HepG2 (cell line): ENCODE data around the gene ITGA7. TPM values are rescaled to one million over a fixed set of nuclear protein-coding genes. Genes with fewer than 3 reads are reported as not detected.

ENCODE experiments used
- ADNP ChIP-seq: sonication (generic); formaldehyde crosslinking; IDR thresholded peaks from 2 replicates; pipeline ENCODE4 v1.4.0; 2020; ENCODE audit warnings: missing genetic modification reagents
- AFF4 ChIP-seq: sonication (generic); formaldehyde crosslinking; IDR thresholded peaks from 2 replicates; pipeline ENCODE4 v1.4.0; 2020; ENCODE audit warnings: missing genetic modification reagents
- CERS6 ChIP-seq: sonication (generic); formaldehyde crosslinking; IDR thresholded peaks from 2 replicates; pipeline ENCODE4 v1.5.0; 2020; ENCODE audit warnings: missing genetic modification reagents
- HMGXB3 ChIP-seq: sonication (generic); formaldehyde crosslinking; IDR thresholded peaks from 2 replicates; pipeline ENCODE4 v1.4.0; 2020; ENCODE audit warnings: missing genetic modification reagents, borderline replicate concordance
- HOMEZ ChIP-seq: IDR thresholded peaks from 2 replicates; pipeline ENCODE4 v1.6.1; 2016; ENCODE audit warnings: low read depth
- KDM3A ChIP-seq: IDR thresholded peaks from 2 replicates; pipeline ENCODE4 v1.6.1; 2018; ENCODE audit warnings: low read depth, missing compliant biosample characterization
- NCOR1 ChIP-seq: fragments of 200-600 bp; sonication (generic); IDR thresholded peaks from 2 replicates; pipeline ENCODE4 v1.7.0; 2017; ENCODE audit warnings: antibody characterized with exemption, low read length, borderline replicate concordance
- STAT6 ChIP-seq: sonication (generic); formaldehyde crosslinking; IDR thresholded peaks from 2 replicates; pipeline ENCODE4 v1.4.0; 2020; ENCODE audit warnings: missing genetic modification reagents, mild to moderate bottlenecking, borderline replicate concordance
- ZBTB25 ChIP-seq: IDR thresholded peaks from 2 replicates; pipeline ENCODE4 v1.6.1; 2018; ENCODE audit warnings: missing genetic modification reagents
- ZNF121 ChIP-seq: sonication (generic); formaldehyde crosslinking; IDR thresholded peaks from 2 replicates; pipeline ENCODE4 v1.5.0; 2020; ENCODE audit warnings: mild to moderate bottlenecking, missing genetic modification reagents
- ZSCAN9 ChIP-seq: IDR thresholded peaks from 2 replicates; pipeline ENCODE4 v1.6.1; 2016; ENCODE audit warnings: borderline replicate concordance
- polyA plus RNA-seq, 8 experiments: library from polyadenylated mRNA; depleted of rRNA in 3 of 8; stranded (reverse) in 7 of 8; unstranded in 1 of 8; fragments of >200 nt; fragmentation: Illumina TruSeq in 4 of 8; extraction: Trizol in 4 of 8; gene quantifications; 2 replicates each; pipeline versions ENCODE4 v1.2.1 to v1.2.3, GENCODE V29; 2011 to 2016; ENCODE audit warnings: low read depth in 4 of 8, missing spikeins in 1 of 8, mixed read lengths in 1 of 8; ENCODE audit not compliant: insufficient read depth in 1 of 8
- total RNA-seq, 5 experiments: library from RNA; depleted of rRNA; stranded (reverse); fragments of >200 nt; fragmentation: Illumina TruSeq; extraction: Trizol; gene quantifications; 2 replicates each; pipeline ENCODE4 v1.2.3, GENCODE V29; 2016; ENCODE audit warnings: low read depth in 1 of 5

The ITGA7 gene
- total and polyA plus RNA-seq, 2 of the 13 experiments (the other 11 are each of a cell fraction or from before 2014, with no cell fraction given): 0.65 to 0.75 TPM

- no peak for TF ChIP-seq STAT6
- no peak for TF ChIP-seq NCOR1
- TF ChIP-seq KDM3A (CRISPR knock-in tag): peak; percentile 43; the same call in 1 of the 2 replicates
- TF ChIP-seq ZNF121 (CRISPR knock-in tag): peak; percentile 37; the same call in 1 of the 2 replicates
- TF ChIP-seq CERS6 (CRISPR knock-in tag): no peak
- no peak for TF ChIP-seq ZBTB25 (CRISPR knock-in tag)
- no peak for TF ChIP-seq ADNP
- TF ChIP-seq HMGXB3: no peak; the same call in 1 of the 2 replicates
- TF ChIP-seq ZSCAN9: no peak; the same call in 1 of the 2 replicates
- TF ChIP-seq AFF4: no peak
- TF ChIP-seq HOMEZ (CRISPR knock-in tag): no peak
These were observed 21.5 kb upstream of the ITGA7 start, which contains the start of gene CD63 (continued) for GRCh38 chr12:55728939-55729818.
